Fibroblast of gingiva (primary cell): ENCODE results near the gene PTPRN2.
"Not testable (repeated sequence)": the region's sequence is repeated elsewhere in the genome, so short reads cannot be mapped to it uniquely, and the experiment has no call there.

Experiments
- DNase-seq: peaks from one replicate; pipeline ENCODE4 v3.0.0-alpha.2; 2011; ENCODE audit warnings: low read depth

PTPRN2 gene

GRCh38 chr7:157947504-157947903, 640.1 kb downstream of the PTPRN2 start:
- DNase-seq, result no peak

- no peak for DNase-seq
Measured at GRCh38 chr7:157946398-157947060, 641.1 kb downstream of the PTPRN2 start.

GRCh38 chr7:157945401-157945800, 642.2 kb downstream of the PTPRN2 start:
- no peak for DNase-seq

GRCh38 chr7:157944734-157945291, 642.8 kb downstream of the PTPRN2 start:
- no peak for DNase-seq

- no peak for DNase-seq
Measured at GRCh38 chr7:157944051-157944450, 643.6 kb downstream of the PTPRN2 start.

GRCh38 chr7:157943561-157943960, 644.1 kb downstream of the PTPRN2 start:
- DNase-seq, result no peak

- no peak for DNase-seq
Measured at GRCh38 chr7:157941210-157941609, 646.4 kb downstream of the PTPRN2 start.

GRCh38 chr7:157940497-157940896, 647.1 kb downstream of the PTPRN2 start:
- DNase-seq, result no peak

- DNase-seq, result no peak
Measured at GRCh38 chr7:157938211-157938610, 649.4 kb downstream of the PTPRN2 start.

- DNase-seq, result no peak
Measured at GRCh38 chr7:157937406-157937805, 650.2 kb downstream of the PTPRN2 start.

- DNase-seq, result no peak
Measured at GRCh38 chr7:157936976-157937375, 650.6 kb downstream of the PTPRN2 start.

- not testable (repeated sequence) for DNase-seq
Measured at GRCh38 chr7:157935721-157936120, 651.9 kb downstream of the PTPRN2 start.

- not testable (repeated sequence) for DNase-seq
Measured at GRCh38 chr7:157933219-157934155, 654.1 kb downstream of the PTPRN2 start.

- DNase-seq, result no peak
Measured at GRCh38 chr7:157932498-157933218, 655.0 kb downstream of the PTPRN2 start.

- no peak for DNase-seq
Measured at GRCh38 chr7:157930926-157931466, 656.6 kb downstream of the PTPRN2 start.

- DNase-seq, result no peak
Measured at GRCh38 chr7:157930441-157930840, 657.2 kb downstream of the PTPRN2 start.

GRCh38 chr7:157929671-157930070, 658.0 kb downstream of the PTPRN2 start:
- DNase-seq, result no peak

GRCh38 chr7:157928808-157929425, 658.7 kb downstream of the PTPRN2 start:
- no peak for DNase-seq

- no peak for DNase-seq
Measured at GRCh38 chr7:157928171-157928794, 659.3 kb downstream of the PTPRN2 start.

- DNase-seq, result no peak
Measured at GRCh38 chr7:157927313-157927925, 660.2 kb downstream of the PTPRN2 start.
